IPS-18c (cell line): ENCODE data around the gene TBL3.

Experiments
- H3K4me3 ChIP-seq: 2 replicates; pipeline ENCODE4 v1.7.0; 2013; ENCODE audit warnings: low read depth, mild to moderate bottlenecking, low read length, moderate library complexity; ENCODE audit not compliant: insufficient read depth
- H3K9me3 ChIP-seq: one replicate; pipeline ENCODE4 v1.6.1; 2013; ENCODE audit warnings: mild to moderate bottlenecking, low read length, moderate library complexity; ENCODE audit not compliant: control insufficient read depth, insufficient read depth

TBL3 gene

GRCh38 chr16:2015117-2015946 lies 43.5 kb downstream of the TBL3 start:
- H3K9me3 ChIP-seq: peaks cover 2% of the 10 kb centered on the region
- H3K4me3 ChIP-seq: no peak overlapping the region

DNA sequence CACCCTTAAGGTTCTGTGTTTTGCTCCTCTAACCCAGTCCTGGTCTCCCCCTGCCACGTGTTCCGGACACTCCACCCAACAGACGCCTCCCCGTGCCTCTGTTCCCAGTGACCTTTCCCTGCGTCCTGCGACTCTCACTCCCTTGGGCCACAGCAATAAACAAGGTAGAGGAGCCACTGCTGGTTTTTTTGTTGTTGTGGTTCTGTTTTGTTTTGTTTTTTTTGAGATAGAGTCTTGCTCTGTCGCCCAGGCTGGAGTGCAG lies 44.0 kb downstream of the TBL3 start:
- peaks cover 2% of the 10 kb centered on the region for H3K9me3 ChIP-seq
- no peak overlapping the region for H3K4me3 ChIP-seq

GRCh38 chr16:2016407-2016922 lies 44.6 kb downstream of the TBL3 start:
- Histone ChIP-seq H3K4me3 (no peak overlapping the region), H3K9me3 (peaks cover 2% of the 10 kb centered on the region)

DNA sequence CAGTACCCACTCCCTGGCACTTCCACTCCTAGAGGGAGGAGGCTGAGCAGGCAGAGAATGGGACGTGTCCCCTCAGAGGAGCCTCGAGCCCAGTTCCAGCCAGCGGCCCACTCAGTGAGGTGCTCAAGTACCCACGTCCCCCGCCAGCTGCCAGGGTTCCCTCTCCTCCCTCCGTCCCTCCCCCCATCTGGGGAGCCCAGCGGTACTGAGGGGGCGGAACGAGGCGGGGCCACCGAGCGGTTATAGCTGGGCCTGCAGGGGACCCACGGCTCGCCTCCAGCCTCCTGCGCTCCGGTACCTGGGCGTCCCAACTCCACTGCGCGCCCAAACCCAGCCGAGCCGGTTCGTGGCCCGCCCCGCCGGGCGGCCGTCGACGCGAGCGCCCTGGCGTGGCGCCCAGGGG lies 47.7 kb downstream of the TBL3 start, which contains the start of gene NPW:
Gene NPW, plus strand, starts transcription at position 268 of the 403 bp plus-strand sequence.
- Histone ChIP-seq H3K9me3 (peaks cover 2% of the 10 kb centered on the region), H3K4me3 (peak within 1 kb of the TSS; percentile 56)

DNA sequence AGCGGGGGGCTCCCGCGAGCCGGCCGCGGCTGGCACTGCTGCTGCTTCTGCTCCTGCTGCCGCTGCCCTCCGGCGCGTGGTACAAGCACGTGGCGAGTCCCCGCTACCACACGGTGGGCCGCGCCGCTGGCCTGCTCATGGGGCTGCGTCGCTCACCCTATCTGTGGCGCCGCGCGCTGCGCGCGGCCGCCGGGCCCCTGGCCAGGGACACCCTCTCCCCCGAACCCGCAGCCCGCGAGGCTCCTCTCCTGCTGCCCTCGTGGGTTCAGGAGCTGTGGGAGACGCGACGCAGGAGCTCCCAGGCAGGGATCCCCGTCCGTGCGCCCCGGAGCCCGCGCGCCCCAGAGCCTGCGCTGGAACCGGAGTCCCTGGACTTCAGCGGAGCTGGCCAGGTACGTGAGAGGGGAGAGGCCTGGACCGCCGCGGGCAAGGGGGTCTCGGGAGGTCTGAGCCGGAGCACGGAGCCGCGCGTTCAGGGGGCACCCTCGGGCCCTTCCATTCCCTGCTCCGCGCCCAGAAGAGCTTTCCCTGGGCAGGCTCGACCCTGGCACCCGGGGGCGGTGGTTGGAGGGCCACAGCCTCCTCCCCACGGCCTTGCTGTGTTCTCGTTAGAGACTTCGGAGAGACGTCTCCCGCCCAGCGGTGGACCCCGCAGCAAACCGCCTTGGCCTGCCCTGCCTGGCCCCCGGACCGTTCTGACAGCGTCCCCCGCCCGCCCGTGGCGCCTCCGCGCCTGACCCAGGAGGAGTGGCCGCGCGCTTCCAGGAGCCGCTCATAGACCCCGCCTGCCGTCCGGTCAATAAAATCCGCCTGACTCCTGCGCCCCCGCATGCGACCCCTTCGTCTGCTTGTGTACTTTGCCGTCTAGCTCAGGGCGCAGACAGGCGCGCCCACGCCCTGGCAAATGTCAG lies 48.3 kb downstream of the TBL3 start:
- Histone ChIP-seq H3K9me3 (peaks cover 2% of the 10 kb centered on the region), H3K4me3 (peak overlapping the region; percentile 56)

DNA sequence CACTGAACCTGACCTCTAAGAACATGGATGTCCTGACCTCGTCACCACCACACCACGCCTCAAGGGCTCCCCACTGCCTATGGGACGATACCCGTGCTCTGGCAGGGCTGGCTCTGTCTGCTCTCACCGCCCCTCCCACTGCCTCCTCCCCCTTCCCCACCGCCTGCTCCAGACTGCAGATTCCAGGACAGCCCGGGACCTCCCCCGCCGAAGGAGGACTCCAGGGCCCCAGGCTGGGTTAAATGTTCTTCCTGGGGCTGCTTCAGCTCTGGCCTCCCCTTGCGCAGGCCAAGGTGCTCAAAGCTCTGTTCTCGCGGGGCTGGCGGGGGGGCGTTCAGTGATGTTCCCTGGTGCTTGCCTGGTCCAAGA lies 50.9 kb downstream of the TBL3 start:
- Histone ChIP-seq H3K4me3 (peak overlapping the region; percentile 51), H3K9me3 (peaks cover 2% of the 10 kb centered on the region)

DNA sequence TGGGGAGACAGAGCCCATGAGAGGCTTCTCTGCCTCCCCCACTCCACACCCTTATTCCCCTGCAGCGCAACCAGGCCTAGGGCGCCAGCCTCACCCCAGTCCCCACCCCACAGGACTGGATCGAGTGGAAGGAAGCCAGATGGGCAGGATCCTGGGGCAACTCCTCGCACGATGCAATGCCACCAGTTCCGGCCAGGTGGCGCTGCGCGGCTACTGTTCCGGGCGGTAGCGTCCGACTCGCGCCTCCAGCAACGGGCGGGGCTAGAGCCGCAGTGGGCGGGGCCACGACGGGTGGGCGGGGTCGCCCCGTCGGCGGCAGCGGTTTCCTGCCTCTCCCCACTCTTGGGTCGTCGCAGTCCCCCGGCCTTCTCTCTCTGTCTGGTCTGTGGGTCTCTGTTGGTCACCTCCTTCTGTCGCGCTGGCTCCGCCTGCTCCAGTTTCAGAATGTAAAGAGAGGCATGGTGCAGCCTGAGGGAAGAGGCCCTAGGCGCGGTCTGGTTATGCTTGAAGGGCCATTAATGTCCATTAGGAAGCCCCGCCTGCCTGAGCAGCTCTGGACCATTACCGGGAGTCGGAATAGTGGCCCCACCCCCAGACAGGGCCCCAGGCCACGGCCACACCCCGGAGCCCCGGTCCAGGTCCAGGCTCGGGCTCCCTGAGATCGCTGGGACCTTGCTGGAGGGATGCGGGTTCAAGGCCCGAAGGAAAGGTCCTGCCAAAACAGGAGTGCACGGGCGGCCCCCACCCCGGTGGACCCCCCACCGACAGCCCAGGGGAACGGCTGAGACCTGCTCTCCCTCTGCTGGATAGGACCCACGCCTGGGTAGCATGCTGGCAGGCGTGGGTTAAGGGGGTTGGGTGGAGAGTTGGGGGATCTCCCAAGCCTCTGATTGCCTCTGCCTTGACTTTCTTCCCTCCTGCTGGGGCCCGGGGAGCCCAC lies 51.5 kb downstream of the TBL3 start:
- Histone ChIP-seq H3K9me3 (peaks cover 2% of the 10 kb centered on the region), H3K4me3 (peak overlapping the region; percentile 51)

DNA sequence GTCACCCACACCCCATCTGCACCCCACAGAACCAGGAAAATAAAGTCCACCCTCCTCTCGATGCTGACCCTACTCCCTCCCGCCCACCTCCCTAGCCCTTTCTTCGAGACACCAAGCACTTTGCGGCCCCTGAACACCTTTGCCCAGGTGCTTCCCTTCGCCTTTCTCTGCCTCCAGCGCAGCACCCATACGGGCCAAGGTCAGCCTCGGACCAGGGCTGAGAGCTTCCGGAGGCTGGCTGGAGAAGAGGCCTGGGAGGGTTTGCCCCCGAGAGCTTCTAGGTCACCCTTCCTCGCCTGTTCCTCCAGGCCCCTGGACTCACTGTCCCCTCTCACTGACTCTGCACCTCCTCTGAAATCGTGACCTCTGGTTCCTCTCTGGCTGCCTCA lies 52.2 kb downstream of the TBL3 start:
- Histone ChIP-seq H3K4me3 (no peak overlapping the region), H3K9me3 (no peaks in the 10 kb centered on the region)

- Histone ChIP-seq H3K4me3 (no peak overlapping the region), H3K9me3 (no peaks in the 10 kb centered on the region)
These were observed 53.4 kb downstream of the TBL3 start for GRCh38 chr16:2025251-2025650.

DNA sequence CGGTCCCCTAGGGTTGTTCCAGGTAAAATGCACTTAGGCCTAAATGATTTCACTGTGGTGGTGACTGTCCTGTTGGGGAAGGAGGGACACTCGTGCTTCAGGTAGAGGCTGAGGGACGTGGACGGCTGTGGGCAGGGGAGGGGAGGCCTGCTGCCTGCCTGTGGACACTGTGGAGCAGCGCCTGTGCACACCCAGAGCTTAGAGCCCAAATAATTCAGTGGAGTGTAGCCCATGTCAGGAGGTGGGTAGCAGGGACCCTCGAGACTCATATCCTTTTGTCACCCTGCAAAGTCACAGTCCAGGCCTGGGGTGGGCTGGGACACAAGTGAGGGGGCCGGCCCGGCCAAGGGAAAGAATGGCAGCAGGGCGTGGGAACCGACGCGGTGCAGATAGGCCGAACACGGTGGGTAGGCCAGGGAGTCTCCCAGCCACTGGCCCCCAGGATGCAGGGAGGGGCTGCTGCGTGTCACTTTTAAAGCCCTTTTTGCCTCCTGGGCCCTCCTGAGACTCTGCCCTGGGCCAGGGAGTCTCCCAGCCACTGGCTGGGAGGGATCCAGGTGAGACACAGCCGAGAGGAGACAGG lies 54.1 kb downstream of the TBL3 start:
- no peak overlapping the region for H3K4me3 ChIP-seq
- no peaks in the 10 kb centered on the region for H3K9me3 ChIP-seq

GRCh38 chr16:2026461-2027023 lies 54.7 kb downstream of the TBL3 start, which contains the start of gene NHERF2:
TSS of gene NHERF2 (plus strand) at chr16:2026902. CDS start at chr16:2027006, 104 bp downstream.
- Histone ChIP-seq H3K9me3 (no peaks in the 10 kb centered on the region), H3K4me3 (peak within 1 kb of the TSS; percentile 53)

GRCh38 chr16:2027024-2028010 lies 55.5 kb downstream of the TBL3 start:
- H3K9me3 ChIP-seq: no peaks in the 10 kb centered on the region
- H3K4me3 ChIP-seq: peak overlapping the region; percentile 53

DNA sequence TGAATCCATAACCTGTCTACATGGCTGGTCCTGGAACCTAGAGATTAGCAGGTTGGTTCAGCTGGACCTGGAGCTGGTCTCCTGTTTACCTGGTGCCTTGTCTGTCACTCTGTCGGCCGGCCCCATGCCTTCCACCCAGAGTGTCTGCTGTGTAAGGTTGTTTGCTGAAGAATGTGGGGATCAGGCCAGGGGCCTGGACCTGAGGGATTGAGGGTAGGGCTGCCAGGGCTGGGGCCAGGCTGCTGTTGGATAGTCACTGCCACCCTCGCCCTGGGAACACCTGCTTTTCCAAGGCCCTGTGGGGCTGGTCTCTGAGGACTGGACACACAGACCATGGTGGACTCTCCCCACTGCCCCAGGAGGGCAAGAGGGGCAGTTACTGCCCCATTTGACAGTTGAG lies 56.3 kb downstream of the TBL3 start:
- H3K4me3 ChIP-seq: no peak overlapping the region
- no peaks in the 10 kb centered on the region for H3K9me3 ChIP-seq

- H3K9me3 ChIP-seq: no peaks in the 10 kb centered on the region
- no peak overlapping the region for H3K4me3 ChIP-seq
These were observed 56.9 kb downstream of the TBL3 start for GRCh38 chr16:2028620-2029220.

DNA sequence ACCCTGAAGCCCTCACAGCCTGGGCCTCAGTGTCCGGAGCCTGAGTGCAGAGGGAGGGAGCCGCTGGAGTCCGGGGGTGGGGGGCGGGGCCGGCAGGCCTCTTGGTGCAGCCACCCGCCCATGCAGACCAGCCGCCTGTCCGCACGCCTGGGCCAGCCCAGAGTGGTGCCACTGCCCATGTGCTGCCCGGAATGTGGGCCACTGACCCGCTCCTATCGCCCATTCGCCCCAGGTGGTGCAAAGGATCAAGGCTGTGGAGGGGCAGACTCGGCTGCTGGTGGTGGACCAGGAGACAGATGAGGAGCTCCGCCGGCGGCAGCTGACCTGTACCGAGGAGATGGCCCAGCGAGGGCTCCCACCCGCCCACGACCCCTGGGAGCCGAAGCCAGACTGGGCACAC lies 57.5 kb downstream of the TBL3 start:
- Histone ChIP-seq H3K9me3 (no peaks in the 10 kb centered on the region), H3K4me3 (no peak overlapping the region)
